ENCODE data around the gene SLC6A9. TPM values are rescaled to one million over a fixed set of nuclear protein-coding genes. Genes with fewer than 3 reads are reported as not detected.
A peak's percentile ranks its signal among the peaks of the same experiment; 100 is the strongest.

Gene SLC6A9
- total and polyA plus RNA-seq, 8 donors = 1.9 to 23.4 (median 4.4) TPM

GRCh38 chr1:44068442-44068921 is 37.2 kb upstream of the SLC6A9 start:
- DNase-seq (no peak), FAIRE-seq (no peak), ATAC-seq (peak; percentile 31 to 72 (median 48))
- no peaks in the 10 kb centered on the region for H3K36me3 ChIP-seq
- no peak for TF ChIP-seq CTCF (IDR thresholded peaks at IDR 0.05)
- H3K27ac ChIP-seq = peak overlapping the region in 1 of 4 donors; percentile 50
- no peaks in the 10 kb centered on the region for H3K9me3 ChIP-seq
- 45 to 51% methylated on average over 2 of the region's 2 CpGs for whole genome bisulfite sequencing, 2 donors
- H3K4me3 ChIP-seq = no peak overlapping the region
- no peaks in the 10 kb centered on the region for H3K27me3 ChIP-seq
- intact Hi-C loops (cut with DNase I) = no loop called here
- no peaks in the 10 kb centered on the region for H3K4me1 ChIP-seq

GRCh38 chr1:44067266-44068250 is 36.3 kb upstream of the SLC6A9 start:
- Histone ChIP-seq H3K36me3 (no peaks in the 10 kb centered on the region), H3K4me1 (no peaks in the 10 kb centered on the region), H3K27me3 (no peaks in the 10 kb centered on the region), H3K27ac (peak overlapping the region in 1 of 4 donors; percentile 50), H3K9me3 (no peaks in the 10 kb centered on the region), H3K4me3 (no peak overlapping the region)
- FAIRE-seq = no peak
- intact Hi-C loops (cut with DNase I) = no loop called here
- peak in 2 of 4 donors; percentile 57 to 69 for ATAC-seq
- no peak for DNase-seq
- no peak for TF ChIP-seq CTCF (IDR thresholded peaks at IDR 0.05)
- 56 to 61% methylated on average over 6 of the region's 6 CpGs for WGBS, 2 donors

GRCh38 chr1:44062656-44063179 is 31.5 kb upstream of the SLC6A9 start:
- TF ChIP-seq CTCF (IDR thresholded peaks at IDR 0.05) = no peak
- Histone ChIP-seq H3K27ac (no peak overlapping the region), H3K4me1 (no peaks in the 10 kb centered on the region), H3K4me3 (no peak overlapping the region), H3K36me3 (no peaks in the 10 kb centered on the region), H3K9me3 (no peaks in the 10 kb centered on the region), H3K27me3 (no peaks in the 10 kb centered on the region)
- intact Hi-C loops (cut with DNase I) = no loop called here
- WGBS, 2 donors = 76 to 79% methylated on average over 5 of the region's 5 CpGs
- DNase-seq (no peak), FAIRE-seq (no peak), ATAC-seq (no peak)

GRCh38 chr1:44061857-44062256 is 30.6 kb upstream of the SLC6A9 start:
- no peak for TF ChIP-seq CTCF (IDR thresholded peaks at IDR 0.05)
- no peak overlapping the region for H3K27ac ChIP-seq
- H3K36me3 ChIP-seq = no peaks in the 10 kb centered on the region
- WGBS, 2 donors = 84 to 91% methylated on average over 2 of the region's 2 CpGs
- H3K27me3 ChIP-seq = no peaks in the 10 kb centered on the region
- ATAC-seq (no peak), DNase-seq (no peak), FAIRE-seq (no peak)
- intact Hi-C loops (cut with DNase I) = no loop called here
- H3K4me3 ChIP-seq = no peak overlapping the region
- no peaks in the 10 kb centered on the region for H3K9me3 ChIP-seq
- H3K4me1 ChIP-seq = no peaks in the 10 kb centered on the region
